Dermis blood vessel endothelial cell (primary cell): ENCODE data around the gene SFT2D2. TPM values are rescaled to one million over a fixed set of nuclear protein-coding genes. Genes with fewer than 3 reads are reported as not detected.

Experiments
- total RNA-seq: library from RNA; depleted of rRNA; stranded (reverse); fragments of >200 nt; gene quantifications from 2 replicates; pipeline ENCODE4 v1.2.3, GENCODE V29; 2014

Gene SFT2D2
- total RNA-seq, 1 donor from 2014 or later = 45.8 TPM

Other genes with a start within 250 kb of the SFT2D2 start
- 18.4 and 19.6 TPM in 2 replicates for gene GPR161, start 89.1 kb upstream of the SFT2D2 start, total RNA-seq
- gene TIPRL, start 47.0 kb upstream of the SFT2D2 start, total RNA-seq = 34.1 and 43.4 TPM in 2 replicates
- 0.47 and 0.51 TPM in 2 replicates for gene TBX19, start 54.9 kb downstream of the SFT2D2 start, total RNA-seq